ENCODE results near the gene MLXIP. TPM values are rescaled to one million over a fixed set of nuclear protein-coding genes. Genes with fewer than 3 reads are reported as not detected.

The MLXIP gene
- total and polyA plus RNA-seq, 2 of the 13 experiments (the other 11 are each of a cell fraction or from before 2014, with no cell fraction given) = 5.3 to 6.7 TPM

DNA sequence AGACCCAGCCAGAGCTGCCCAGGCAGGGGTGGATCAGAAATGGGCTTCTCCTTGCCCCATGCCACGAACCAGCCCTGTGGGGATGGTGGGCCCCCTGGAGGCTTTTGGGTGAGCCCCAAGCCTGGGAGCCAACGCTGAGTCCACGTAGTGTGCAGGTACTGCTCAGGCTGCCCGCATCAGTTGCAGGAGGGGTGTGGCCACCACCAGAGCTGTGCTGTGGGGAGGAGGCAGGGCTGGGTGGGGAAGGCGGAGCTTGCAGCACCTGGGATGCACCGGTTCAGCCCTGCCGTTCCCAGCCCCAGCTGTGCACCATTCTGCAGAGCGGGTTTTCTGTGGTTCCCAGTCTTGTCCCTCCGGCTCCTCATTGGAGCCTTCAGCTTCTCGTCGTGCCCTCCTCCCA, 59.1 kb downstream of the MLXIP start:
- ChIA-PET POLR2A (no interaction called here), CTCF (ENCODE audit: low intra/inter-chr PET ratio, low total read pairs) (no interaction called here)
- intact Hi-C loops (cut with micrococcal nuclease; ENCODE audit: unreplicated experiment) (no loop called here), in situ Hi-C loops (cut with HindIII; ENCODE audit: extremely low pct_ligation_motif_present, low pct_unique_long_range_greater_than_20kb) (no loop called here)
- Histone ChIP-seq H3K27ac (ENCODE audit: extremely low read length, insufficient read depth, low read length) (no peak overlapping the region), H3K4me1 (ENCODE audit: insufficient read depth, low read length) (no peaks in the 10 kb centered on the region), H3K4me3 (replicated peaks in 1 of 3; ENCODE audit: insufficient read depth in 1 of 3, low read depth in 2 of 3, low read length in 3 of 3) (no peak overlapping the region), H2AFZ (ENCODE audit: low read length) (no peak overlapping the region), H3K9me3 (ENCODE audit: low read length) (no peaks in the 10 kb centered on the region), H3K9ac (ENCODE audit: insufficient read depth, low read depth, low read length) (no peak overlapping the region), H3K27me3 (ENCODE audit: control insufficient read depth in 1 of 2, insufficient read depth in 2 of 2, low read length in 2 of 2) (no peaks in the 10 kb centered on the region), H3K4me2 (ENCODE audit: low read depth, low read length) (no peak overlapping the region), H3K36me3 (replicated peaks in 1 of 2; ENCODE audit: control insufficient read depth in 1 of 2, insufficient read depth in 2 of 2, low read length in 2 of 2) (peaks cover 11 to 17% of the 10 kb centered on the region in 2 experiments; a peak in 3 of 5 replicates), H4K20me1 (ENCODE audit: insufficient read depth, low read length) (no peaks in the 10 kb centered on the region), H3K79me2 (ENCODE audit: insufficient read depth, low read length) (no peaks in the 10 kb centered on the region)
- no peak for FAIRE-seq
- TF ChIP-seq AGO2 (optimal IDR thresholded peaks at IDR 0.05; ENCODE audit: low read depth, low read length) (peak; percentile 49), ZNF234 (CRISPR knock-in tag; conservative IDR thresholded peaks at IDR 0.05) (no peak), AGO1 (IDR thresholded peaks at IDR 0.05; ENCODE audit: low read depth, low read length, poor library complexity, severe bottlenecking) (peak; percentile 25)
- peak; percentile 14; the same call in 1 of the 3 replicates for ATAC-seq
- DNase-seq (ENCODE audit: low spot score) = no peak
- WGBS (ENCODE audit: low lambda C conversion rate) = 90% methylated on average over 5 of the region's 11 CpGs
- BruUV-seq (replicated peaks) = no TSS peak

DNA sequence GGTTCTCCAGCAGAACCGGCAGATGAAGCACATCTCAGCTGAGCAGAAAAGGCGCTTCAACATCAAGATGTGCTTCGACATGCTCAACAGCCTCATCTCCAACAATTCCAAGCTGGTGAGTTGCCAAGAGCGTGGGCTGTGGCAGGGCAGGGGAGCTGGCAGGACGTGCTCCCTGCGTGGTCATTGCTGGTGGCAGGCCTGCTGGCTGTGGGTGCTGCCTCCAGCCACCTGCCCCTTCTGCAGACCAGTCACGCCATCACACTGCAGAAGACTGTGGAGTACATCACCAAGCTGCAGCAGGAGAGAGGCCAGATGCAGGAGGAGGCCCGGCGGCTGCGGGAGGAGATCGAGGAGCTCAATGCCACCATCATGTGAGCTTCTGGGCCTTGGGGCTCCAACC, 59.6 kb downstream of the MLXIP start:
- no peak for ATAC-seq
- no peak for FAIRE-seq
- Histone ChIP-seq H3K9me3 (ENCODE audit: low read length) (no peaks in the 10 kb centered on the region), H4K20me1 (ENCODE audit: insufficient read depth, low read length) (no peaks in the 10 kb centered on the region), H3K4me3 (replicated peaks in 1 of 3; ENCODE audit: insufficient read depth in 1 of 3, low read depth in 2 of 3, low read length in 3 of 3) (no peak overlapping the region), H2AFZ (ENCODE audit: low read length) (no peak overlapping the region), H3K79me2 (ENCODE audit: insufficient read depth, low read length) (no peaks in the 10 kb centered on the region), H3K4me1 (ENCODE audit: insufficient read depth, low read length) (no peaks in the 10 kb centered on the region), H3K27me3 (ENCODE audit: control insufficient read depth in 1 of 2, insufficient read depth in 2 of 2, low read length in 2 of 2) (no peaks in the 10 kb centered on the region), H3K27ac (ENCODE audit: extremely low read length, insufficient read depth, low read length) (no peak overlapping the region), H3K9ac (ENCODE audit: insufficient read depth, low read depth, low read length) (no peak overlapping the region), H3K36me3 (replicated peaks in 1 of 2; ENCODE audit: control insufficient read depth in 1 of 2, insufficient read depth in 2 of 2, low read length in 2 of 2) (peaks cover 11 to 14% of the 10 kb centered on the region in 2 experiments; a peak in 3 of 5 replicates), H3K4me2 (ENCODE audit: low read depth, low read length) (no peak overlapping the region)
- in situ Hi-C loops (cut with HindIII; ENCODE audit: extremely low pct_ligation_motif_present, low pct_unique_long_range_greater_than_20kb) (no loop called here), intact Hi-C loops (cut with micrococcal nuclease; ENCODE audit: unreplicated experiment) (no loop called here)
- ChIA-PET POLR2A (no interaction called here), CTCF (ENCODE audit: low intra/inter-chr PET ratio, low total read pairs) (no interaction called here)
- 93% methylated on average over 2 of the region's 11 CpGs for WGBS (ENCODE audit: low lambda C conversion rate)
- BruUV-seq (replicated peaks) = no TSS peak
- no peak for DNase-seq (ENCODE audit: low spot score)
- TF ChIP-seq ZNF660 (CRISPR knock-in tag; IDR thresholded peaks at IDR 0.05; ENCODE audit: borderline replicate concordance, low read depth) (no peak), ZNF343 (CRISPR knock-in tag; IDR thresholded peaks at IDR 0.05) (no peak), ZC3H4 (CRISPR knock-in tag; IDR thresholded peaks at IDR 0.05; ENCODE audit: borderline replicate concordance) (no peak), PTBP1 (IDR thresholded peaks at IDR 0.05; ENCODE audit: low read depth, low read length, poor library complexity, severe bottlenecking) (no peak), SKI (IDR thresholded peaks at IDR 0.05; ENCODE audit: partially characterized antibody) (no peak), NFIB (CRISPR knock-in tag; IDR thresholded peaks at IDR 0.05; ENCODE audit: borderline replicate concordance) (no peak), MTF1 (CRISPR knock-in tag; IDR thresholded peaks at IDR 0.05) (no peak), RBM22 (optimal IDR thresholded peaks at IDR 0.05; ENCODE audit: low read length) (no peak), ZNF101 (CRISPR knock-in tag; IDR thresholded peaks at IDR 0.05; ENCODE audit: borderline replicate concordance, low read depth) (no peak), THAP11 (CRISPR knock-in tag; IDR thresholded peaks at IDR 0.05) (no peak), SCMH1 (CRISPR knock-in tag; IDR thresholded peaks at IDR 0.05; ENCODE audit: borderline replicate concordance) (no peak), ZNF746 (CRISPR knock-in tag; IDR thresholded peaks at IDR 0.05) (no peak), NR1H2 (CRISPR knock-in tag; IDR thresholded peaks at IDR 0.05; ENCODE audit: borderline replicate concordance, low read depth) (no peak)
- TF ChIP-seq, protein P1, sequence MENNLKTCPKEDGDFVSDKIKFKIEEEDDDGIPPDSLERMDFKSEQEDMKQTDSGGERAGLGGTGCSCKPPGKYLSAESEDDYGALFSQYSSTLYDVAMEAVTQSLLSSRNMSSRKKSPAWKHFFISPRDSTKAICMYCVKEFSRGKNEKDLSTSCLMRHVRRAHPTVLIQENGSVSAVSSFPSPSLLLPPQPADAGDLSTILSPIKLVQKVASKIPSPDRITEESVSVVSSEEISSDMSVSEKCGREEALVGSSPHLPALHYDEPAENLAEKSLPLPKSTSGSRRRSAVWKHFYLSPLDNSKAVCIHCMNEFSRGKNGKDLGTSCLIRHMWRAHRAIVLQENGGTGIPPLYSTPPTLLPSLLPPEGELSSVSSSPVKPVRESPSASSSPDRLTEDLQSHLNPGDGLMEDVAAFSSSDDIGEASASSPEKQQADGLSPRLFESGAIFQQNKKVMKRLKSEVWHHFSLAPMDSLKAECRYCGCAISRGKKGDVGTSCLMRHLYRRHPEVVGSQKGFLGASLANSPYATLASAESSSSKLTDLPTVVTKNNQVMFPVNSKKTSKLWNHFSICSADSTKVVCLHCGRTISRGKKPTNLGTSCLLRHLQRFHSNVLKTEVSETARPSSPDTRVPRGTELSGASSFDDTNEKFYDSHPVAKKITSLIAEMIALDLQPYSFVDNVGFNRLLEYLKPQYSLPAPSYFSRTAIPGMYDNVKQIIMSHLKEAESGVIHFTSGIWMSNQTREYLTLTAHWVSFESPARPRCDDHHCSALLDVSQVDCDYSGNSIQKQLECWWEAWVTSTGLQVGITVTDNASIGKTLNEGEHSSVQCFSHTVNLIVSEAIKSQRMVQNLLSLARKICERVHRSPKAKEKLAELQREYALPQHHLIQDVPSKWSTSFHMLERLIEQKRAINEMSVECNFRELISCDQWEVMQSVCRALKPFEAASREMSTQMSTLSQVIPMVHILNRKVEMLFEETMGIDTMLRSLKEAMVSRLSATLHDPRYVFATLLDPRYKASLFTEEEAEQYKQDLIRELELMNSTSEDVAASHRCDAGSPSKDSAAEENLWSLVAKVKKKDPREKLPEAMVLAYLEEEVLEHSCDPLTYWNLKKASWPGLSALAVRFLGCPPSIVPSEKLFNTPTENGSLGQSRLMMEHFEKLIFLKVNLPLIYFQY (CRISPR knock-in tag; IDR thresholded peaks at IDR 0.05; ENCODE audit: borderline replicate concordance) = no peak
